ENCODE results near the gene TCERG1L. TPM values are rescaled to one million over a fixed set of nuclear protein-coding genes. Genes with fewer than 3 reads are reported as not detected.

TCERG1L gene
- total and polyA plus RNA-seq, 9 of the 15 experiments (the other 6 are each of a cell fraction or from before 2014, with no cell fraction given), result not detected

DNA sequence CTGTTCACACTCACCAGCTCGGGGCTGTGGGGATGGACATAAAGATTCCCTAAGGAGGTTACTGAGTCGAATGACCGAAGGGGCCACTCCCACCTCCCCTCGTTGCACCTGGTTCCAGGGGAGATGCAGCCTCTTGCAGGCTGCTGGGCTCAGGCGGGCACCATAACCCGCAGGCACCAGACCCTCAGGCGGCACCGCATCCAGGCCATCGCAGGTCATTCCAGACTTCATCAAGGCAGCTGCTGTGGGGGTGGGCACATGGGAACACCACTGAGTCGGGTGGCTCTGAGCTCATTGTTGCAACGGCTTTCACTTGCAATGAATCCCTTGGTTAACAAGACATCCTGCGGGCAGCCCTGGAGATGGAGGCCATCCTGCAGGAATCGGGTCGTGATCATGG, 221.7 kb downstream of the TCERG1L start (continued):
- TF ChIP-seq TEAD4 (IDR thresholded peaks at IDR 0.05; ENCODE audit: low read length), result no peak
- no peak for TF ChIP-seq TEAD4 (CRISPR knock-in tag; IDR thresholded peaks at IDR 0.05; ENCODE audit: borderline replicate concordance)
- TF ChIP-seq, protein P1, sequence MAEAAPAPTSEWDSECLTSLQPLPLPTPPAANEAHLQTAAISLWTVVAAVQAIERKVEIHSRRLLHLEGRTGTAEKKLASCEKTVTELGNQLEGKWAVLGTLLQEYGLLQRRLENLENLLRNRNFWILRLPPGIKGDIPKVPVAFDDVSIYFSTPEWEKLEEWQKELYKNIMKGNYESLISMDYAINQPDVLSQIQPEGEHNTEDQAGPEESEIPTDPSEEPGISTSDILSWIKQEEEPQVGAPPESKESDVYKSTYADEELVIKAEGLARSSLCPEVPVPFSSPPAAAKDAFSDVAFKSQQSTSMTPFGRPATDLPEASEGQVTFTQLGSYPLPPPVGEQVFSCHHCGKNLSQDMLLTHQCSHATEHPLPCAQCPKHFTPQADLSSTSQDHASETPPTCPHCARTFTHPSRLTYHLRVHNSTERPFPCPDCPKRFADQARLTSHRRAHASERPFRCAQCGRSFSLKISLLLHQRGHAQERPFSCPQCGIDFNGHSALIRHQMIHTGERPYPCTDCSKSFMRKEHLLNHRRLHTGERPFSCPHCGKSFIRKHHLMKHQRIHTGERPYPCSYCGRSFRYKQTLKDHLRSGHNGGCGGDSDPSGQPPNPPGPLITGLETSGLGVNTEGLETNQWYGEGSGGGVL (CRISPR knock-in tag; IDR thresholded peaks at IDR 0.05), result no peak
- TF ChIP-seq RUNX1 (IDR thresholded peaks at IDR 0.05; ENCODE audit: low read depth), result no peak
- no peak for TF ChIP-seq CHD1 (IDR thresholded peaks at IDR 0.05; ENCODE audit: low read length)
- TF ChIP-seq DNMT1 (IDR thresholded peaks at IDR 0.05), result no peak
- TF ChIP-seq TFAM (CRISPR knock-in tag; conservative IDR thresholded peaks at IDR 0.05), result no peak
- TF ChIP-seq, protein P2, sequence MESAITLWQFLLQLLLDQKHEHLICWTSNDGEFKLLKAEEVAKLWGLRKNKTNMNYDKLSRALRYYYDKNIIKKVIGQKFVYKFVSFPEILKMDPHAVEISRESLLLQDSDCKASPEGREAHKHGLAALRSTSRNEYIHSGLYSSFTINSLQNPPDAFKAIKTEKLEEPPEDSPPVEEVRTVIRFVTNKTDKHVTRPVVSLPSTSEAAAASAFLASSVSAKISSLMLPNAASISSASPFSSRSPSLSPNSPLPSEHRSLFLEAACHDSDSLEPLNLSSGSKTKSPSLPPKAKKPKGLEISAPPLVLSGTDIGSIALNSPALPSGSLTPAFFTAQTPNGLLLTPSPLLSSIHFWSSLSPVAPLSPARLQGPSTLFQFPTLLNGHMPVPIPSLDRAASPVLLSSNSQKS (CRISPR knock-in tag; IDR thresholded peaks at IDR 0.05), result no peak

- BruUV-seq (replicated peaks), result no TSS peak
- Histone ChIP-seq H3K9me3 (replicated peaks; ENCODE audit: control insufficient read depth, insufficient read depth, low read depth, low read length) (no peaks in the 10 kb centered on the region), H3K79me2 (ENCODE audit: control insufficient read depth, insufficient read depth, low read length) (no peaks in the 10 kb centered on the region), H3K36me3 (ENCODE audit: control insufficient read depth, insufficient read depth, low read length) (no peaks in the 10 kb centered on the region), H3K27ac (ENCODE audit: extremely low read depth, low read depth, low read length) (no peak overlapping the region), H3K4me1 (replicated peaks in 1 of 2; ENCODE audit: control insufficient read depth in 2 of 2, insufficient read depth in 2 of 2, low read length in 2 of 2) (no peaks in the 10 kb centered on the region; a peak in 1 of 5 replicates), H4K20me1 (replicated peaks; ENCODE audit: control insufficient read depth, insufficient read depth, low read length) (no peaks in the 10 kb centered on the region), H3K9ac (ENCODE audit: insufficient read depth in 1 of 2, low read depth in 2 of 2, low read length in 2 of 2) (no peak overlapping the region), H3K4me3 (no peak overlapping the region), H3K4me2 (ENCODE audit: insufficient read depth, low read length) (no peak overlapping the region), H3K9me1 (ENCODE audit: control insufficient read depth, insufficient read depth, low read length) (no peaks in the 10 kb centered on the region), H2AFZ (ENCODE audit: low read depth, low read length) (peak overlapping the region; percentile 76; the same call in 1 of the 2 replicates), H3K27me3 (ENCODE audit: control insufficient read depth in 2 of 2, insufficient read depth in 2 of 2, low read length in 2 of 2) (peaks cover 0 to 19% of the 10 kb centered on the region in 2 experiments; a peak in 4 of 5 replicates)
- ChIA-PET CTCF (ENCODE audit: low intra/inter-chr PET ratio) (no interaction called here), POLR2A (interaction anchor here (1.0 kb wide), 1 partner anchor 13 kb away, joined by 3 read pairs; no protein-coding TSS in a partner anchor)
- in situ Hi-C loops (cut with MboI) (no loop called here), intact Hi-C loops (cut with micrococcal nuclease) (no loop called here)
- no CpG with 5 or more reads among the region's 21 CpGs for WGBS (ENCODE audit: insufficient coverage, low coverage, missing lambda C conversion rate)
- DNase-seq (ENCODE audit: extremely low read depth in 1 of 4, low spot score in 3 of 4), result no peak
- no peak for ATAC-seq
- no peak for FAIRE-seq
- no peak for TF ChIP-seq PHF20 (IDR thresholded peaks at IDR 0.05; ENCODE audit: partially characterized antibody)
- TF ChIP-seq PHB2 (IDR thresholded peaks at IDR 0.05; ENCODE audit: low read depth), result no peak
- TF ChIP-seq HLTF (IDR thresholded peaks at IDR 0.05), result no peak
- TF ChIP-seq NFYB (IDR thresholded peaks at IDR 0.05; ENCODE audit: extremely low read depth, insufficient read length), result no peak
- no peak for TF ChIP-seq ZC3H4 (CRISPR knock-in tag; IDR thresholded peaks at IDR 0.05; ENCODE audit: borderline replicate concordance)
- TF ChIP-seq EHMT2 (IDR thresholded peaks at IDR 0.05), result no peak
- TF ChIP-seq SMARCE1 (IDR thresholded peaks at IDR 0.05), result no peak
- no peak for TF ChIP-seq JUNB (CRISPR knock-in tag; conservative IDR thresholded peaks at IDR 0.05)
- TF ChIP-seq, protein P3, sequence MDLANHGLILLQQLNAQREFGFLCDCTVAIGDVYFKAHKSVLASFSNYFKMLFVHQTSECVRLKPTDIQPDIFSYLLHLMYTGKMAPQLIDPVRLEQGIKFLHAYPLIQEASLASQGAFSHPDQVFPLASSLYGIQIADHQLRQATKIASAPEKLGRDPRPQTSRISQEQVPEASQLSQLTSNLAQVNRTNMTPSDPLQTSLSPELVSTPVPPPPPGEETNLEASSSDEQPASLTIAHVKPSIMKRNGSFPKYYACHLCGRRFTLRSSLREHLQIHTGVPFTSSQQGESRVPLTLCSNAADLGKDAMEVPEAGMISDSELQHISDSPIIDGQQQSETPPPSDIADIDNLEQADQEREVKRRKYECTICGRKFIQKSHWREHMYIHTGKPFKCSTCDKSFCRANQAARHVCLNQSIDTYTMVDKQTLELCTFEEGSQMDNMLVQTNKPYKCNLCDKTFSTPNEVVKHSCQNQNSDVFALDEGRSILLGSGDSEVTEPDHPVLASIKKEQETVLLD (IDR thresholded peaks at IDR 0.05), result no peak
- no peak for TF ChIP-seq TFAP4 (CRISPR knock-in tag; IDR thresholded peaks at IDR 0.05; ENCODE audit: borderline replicate concordance)
- TF ChIP-seq MTF1 (CRISPR knock-in tag; IDR thresholded peaks at IDR 0.05; ENCODE audit: borderline replicate concordance), result no peak
Measured at GRCh38 chr10:131089150-131089549, 222.4 kb downstream of the TCERG1L start.
